Tibial nerve (tissue), 4 donors: Measurements from ENCODE around the gene BAZ2A. TPM values are rescaled to one million over a fixed set of nuclear protein-coding genes. Genes with fewer than 3 reads are reported as not detected.

Experiments
- DNase-seq, 2 donors: peaks; one replicate each; pipeline ENCODE4 v3.0.0-alpha.2; 2019; ENCODE audit warnings: low spot score in 2 of 2
- H3K27ac ChIP-seq, 4 donors: fragments of 200-600 bp; sonication (generic) in 3 of 4; one replicate each; pipeline ENCODE4 v1.5.1; 2017 to 2019; ENCODE audit warnings: mild to moderate bottlenecking in 1 of 4
- H3K27me3 ChIP-seq, 2 donors: fragments of 200-600 bp; sonication (generic) in 1 of 2; one replicate each; pipeline versions ENCODE4 v1.5.1 to v1.6.0; 2017 to 2019
- H3K36me3 ChIP-seq, 3 donors: fragments of 200-600 bp; sonication (generic); one replicate each; pipeline ENCODE4 v1.5.1; 2018 to 2019
- H3K4me1 ChIP-seq, 4 donors: fragments of 200-600 bp; sonication (generic) in 3 of 4; one replicate each; pipeline ENCODE4 v1.5.1; 2017 to 2019
- H3K4me3 ChIP-seq, 4 donors: fragments of 200-600 bp; sonication (generic) in 3 of 4; one replicate each; pipeline ENCODE4 v1.5.1; 2017 to 2019; ENCODE audit warnings: mild to moderate bottlenecking in 1 of 4, moderate library complexity in 1 of 4
- H3K9me3 ChIP-seq, 4 donors: fragments of 200-600 bp; sonication (generic) in 3 of 4; one replicate each; pipeline ENCODE4 v1.5.1; 2017 to 2019
- EP300 ChIP-seq, 2 donors: sonication (generic); formaldehyde crosslinking; IDR thresholded peaks; one replicate each; pipeline ENCODE4 v1.6.1; 2017; ENCODE audit warnings: antibody characterized with exemption in 2 of 2, mild to moderate bottlenecking in 1 of 2
- POLR2A ChIP-seq, 2 donors: fragments of 450-650 bp; IDR thresholded peaks; one replicate each; pipeline ENCODE4 v1.6.1; 2017; ENCODE audit warnings: antibody characterized with exemption in 2 of 2, mild to moderate bottlenecking in 2 of 2, moderate library complexity in 2 of 2
- WGBS, 2 donors: methylation state at CpG; one replicate each; pipeline ENCODE4 v1.1.5; 2018; 5-methylcytosine and 5-hydroxymethylcytosine counted together
- total RNA-seq, 4 donors: library from RNA; depleted of rRNA; stranded (reverse); fragments of >200 nt; gene quantifications; one replicate each; pipeline ENCODE4 v1.1.0, GENCODE V29; 2016
- TF ChIP-seq, protein P1 (sequence below), 5 experiments: fragments of 200-600 bp in 3 of 5; fragments of 450-650 bp in 2 of 5; sonication (generic) in 3 of 5; IDR thresholded peaks; one replicate each; pipeline ENCODE4 v1.5.1; 2016 to 2019; ENCODE audit warnings: antibody characterized with exemption in 5 of 5, mild to moderate bottlenecking in 3 of 5, moderate library complexity in 2 of 5

The BAZ2A gene
- total RNA-seq, 4 donors from 2014 or later, result 117 to 178 (median 159) TPM

DNA sequence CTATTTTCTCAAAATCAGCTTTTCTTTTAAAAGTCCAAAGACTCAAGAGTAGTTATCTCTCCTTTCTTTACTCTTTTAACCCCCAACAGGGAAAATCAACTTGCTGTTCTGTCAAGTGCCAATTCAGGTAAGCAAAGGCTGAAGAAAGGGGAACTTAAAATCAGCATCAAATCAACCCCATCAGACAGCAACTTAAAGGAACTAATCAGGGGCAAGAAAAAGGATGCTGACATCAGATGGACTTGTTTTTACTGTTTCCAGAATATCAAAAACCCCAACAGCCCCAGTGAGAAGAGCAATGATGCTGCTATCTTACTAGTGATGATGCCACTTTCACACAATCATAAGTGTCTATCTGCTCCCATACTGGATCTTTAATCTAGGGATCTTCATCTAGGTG is 3.4 kb downstream of the BAZ2A start:
- TF ChIP-seq, protein P1, sequence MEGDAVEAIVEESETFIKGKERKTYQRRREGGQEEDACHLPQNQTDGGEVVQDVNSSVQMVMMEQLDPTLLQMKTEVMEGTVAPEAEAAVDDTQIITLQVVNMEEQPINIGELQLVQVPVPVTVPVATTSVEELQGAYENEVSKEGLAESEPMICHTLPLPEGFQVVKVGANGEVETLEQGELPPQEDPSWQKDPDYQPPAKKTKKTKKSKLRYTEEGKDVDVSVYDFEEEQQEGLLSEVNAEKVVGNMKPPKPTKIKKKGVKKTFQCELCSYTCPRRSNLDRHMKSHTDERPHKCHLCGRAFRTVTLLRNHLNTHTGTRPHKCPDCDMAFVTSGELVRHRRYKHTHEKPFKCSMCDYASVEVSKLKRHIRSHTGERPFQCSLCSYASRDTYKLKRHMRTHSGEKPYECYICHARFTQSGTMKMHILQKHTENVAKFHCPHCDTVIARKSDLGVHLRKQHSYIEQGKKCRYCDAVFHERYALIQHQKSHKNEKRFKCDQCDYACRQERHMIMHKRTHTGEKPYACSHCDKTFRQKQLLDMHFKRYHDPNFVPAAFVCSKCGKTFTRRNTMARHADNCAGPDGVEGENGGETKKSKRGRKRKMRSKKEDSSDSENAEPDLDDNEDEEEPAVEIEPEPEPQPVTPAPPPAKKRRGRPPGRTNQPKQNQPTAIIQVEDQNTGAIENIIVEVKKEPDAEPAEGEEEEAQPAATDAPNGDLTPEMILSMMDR (IDR thresholded peaks at IDR 0.05), result no peak
- TF ChIP-seq EP300 (IDR thresholded peaks at IDR 0.05) (no peak), POLR2A (IDR thresholded peaks at IDR 0.05) (no peak)
- peak overlapping the region in 1 of 4 donors; percentile 13 for H3K27ac ChIP-seq
- H3K36me3 ChIP-seq, result peaks cover 0 to 5% (median 0%) of the 10 kb centered on the region in 3 donors
- peaks cover 0 to 78% (median 32%) of the 10 kb centered on the region in 4 donors for H3K4me1 ChIP-seq
- H3K4me3 ChIP-seq, result no peak overlapping the region
- DNase-seq, result no peak
- no peaks in the 10 kb centered on the region for H3K9me3 ChIP-seq
- no peaks in the 10 kb centered on the region for H3K27me3 ChIP-seq

DNA sequence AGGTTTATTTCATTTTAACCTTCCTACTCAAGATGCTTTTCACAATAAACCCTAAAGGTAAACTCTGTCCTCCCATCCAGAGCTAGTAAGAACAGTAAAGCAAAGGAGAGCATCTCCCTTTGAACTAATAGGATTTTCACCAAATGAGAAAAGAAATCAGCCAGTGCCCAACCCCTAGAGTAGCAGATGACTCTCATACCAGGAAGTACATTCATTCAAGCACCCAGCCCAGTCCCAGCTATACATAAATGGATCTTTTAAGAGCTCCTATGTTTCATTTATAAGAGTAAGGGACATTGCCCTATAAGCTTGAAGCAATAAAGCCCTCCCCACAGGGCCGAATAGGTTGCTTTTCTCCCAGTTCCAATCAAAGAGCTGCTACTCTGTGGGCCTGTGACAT is 7.6 kb downstream of the BAZ2A start:
- no peaks in the 10 kb centered on the region for H3K9me3 ChIP-seq
- no peak for DNase-seq
- H3K36me3 ChIP-seq, result peaks cover 0 to 37% (median 0%) of the 10 kb centered on the region in 3 donors
- TF ChIP-seq EP300 (IDR thresholded peaks at IDR 0.05), result no peak
- TF ChIP-seq, protein P1 (IDR thresholded peaks at IDR 0.05), result no peak
- TF ChIP-seq POLR2A (IDR thresholded peaks at IDR 0.05), result no peak
- 53 to 78% methylated on average over 1 of the region's 1 CpG for WGBS, 2 donors
- no peak overlapping the region for H3K27ac ChIP-seq
- H3K4me3 ChIP-seq, result no peak overlapping the region
- no peaks in the 10 kb centered on the region for H3K27me3 ChIP-seq
- peaks cover 0 to 91% (median 10%) of the 10 kb centered on the region in 4 donors for H3K4me1 ChIP-seq

DNA sequence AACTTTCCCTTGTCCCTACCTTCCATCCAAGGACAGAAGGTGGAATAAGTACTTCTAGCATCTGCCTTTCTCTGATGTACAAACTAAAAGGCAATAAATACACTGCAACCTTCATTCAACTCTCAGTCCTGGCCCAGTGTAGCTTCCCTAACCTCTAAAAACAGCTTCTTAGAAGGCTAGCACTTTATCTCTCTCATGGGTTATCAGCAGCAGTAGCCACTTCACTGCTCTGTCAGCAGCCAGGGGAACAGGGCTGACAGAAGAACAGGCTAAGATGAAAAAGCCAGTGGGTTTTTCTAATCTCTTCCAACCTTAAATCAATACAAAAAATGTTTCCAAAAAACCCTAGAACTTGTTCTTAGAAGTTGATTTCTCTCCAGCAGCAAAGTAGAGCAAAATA is 13.2 kb downstream of the BAZ2A start:
- peak overlapping the region in 1 of 4 donors; percentile 11 for H3K27ac ChIP-seq
- H3K9me3 ChIP-seq, result no peaks in the 10 kb centered on the region
- TF ChIP-seq POLR2A (IDR thresholded peaks at IDR 0.05), result no peak
- H3K4me1 ChIP-seq, result peaks cover 0 to 51% (median 0%) of the 10 kb centered on the region in 4 donors
- H3K4me3 ChIP-seq, result no peak overlapping the region
- DNase-seq, result no peak
- H3K36me3 ChIP-seq, result peaks cover 10 to 90% (median 30%) of the 10 kb centered on the region in 3 donors
- H3K27me3 ChIP-seq, result no peaks in the 10 kb centered on the region

DNA sequence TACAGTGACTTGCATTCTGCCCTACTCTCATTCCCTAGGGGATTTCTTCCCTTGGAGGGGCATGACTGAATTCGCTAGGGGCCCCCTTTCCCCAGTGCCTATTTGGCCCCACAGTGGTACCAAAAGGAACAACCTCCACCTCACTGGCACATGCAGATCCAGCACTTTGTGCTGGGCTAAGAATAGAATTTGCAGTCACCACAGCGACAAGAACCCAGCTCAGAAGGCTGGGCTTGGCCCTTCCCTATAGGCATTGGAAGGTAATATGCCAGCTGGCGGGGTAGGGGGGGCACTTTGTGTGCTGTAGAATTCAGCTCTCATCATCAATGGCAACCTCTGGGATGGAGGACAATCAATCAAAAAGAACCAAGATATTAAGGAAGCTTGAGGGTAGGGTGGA is 13.9 kb downstream of the BAZ2A start:
- H3K36me3 ChIP-seq, result peaks cover 13 to 92% (median 35%) of the 10 kb centered on the region in 3 donors
- peaks cover 0 to 46% (median 0%) of the 10 kb centered on the region in 4 donors for H3K4me1 ChIP-seq
- no peak overlapping the region for H3K4me3 ChIP-seq
- no peaks in the 10 kb centered on the region for H3K9me3 ChIP-seq
- DNase-seq, result no peak
- TF ChIP-seq EP300 (IDR thresholded peaks at IDR 0.05), result no peak
- TF ChIP-seq POLR2A (IDR thresholded peaks at IDR 0.05), result no peak
- TF ChIP-seq, protein P1 (IDR thresholded peaks at IDR 0.05), result no peak
- 92 to 96% methylated on average over 3 of the region's 3 CpGs for WGBS, 2 donors
- H3K27me3 ChIP-seq, result no peaks in the 10 kb centered on the region
- no peak overlapping the region for H3K27ac ChIP-seq

DNA sequence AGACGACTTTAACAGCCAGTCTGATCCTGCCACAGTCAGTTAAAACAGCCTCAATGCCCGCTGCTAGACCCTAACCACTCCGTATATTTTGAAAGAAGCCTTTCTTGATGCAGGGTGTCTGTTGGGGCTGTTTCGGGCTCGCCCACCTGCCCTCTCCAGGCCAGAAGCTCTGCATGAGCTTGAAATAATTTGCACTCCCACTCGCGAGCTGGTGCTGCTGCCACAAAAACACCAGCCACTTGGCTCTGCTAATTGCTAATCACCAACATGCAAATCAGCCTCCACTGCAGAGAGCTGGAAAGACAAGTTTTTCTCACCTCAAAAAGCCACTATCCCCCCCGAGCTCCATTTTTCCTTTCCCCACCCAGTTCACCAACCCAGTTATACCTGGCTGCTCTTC is 15.5 kb downstream of the BAZ2A start:
- H3K27me3 ChIP-seq, result no peaks in the 10 kb centered on the region
- H3K4me3 ChIP-seq, result no peak overlapping the region
- no peaks in the 10 kb centered on the region for H3K9me3 ChIP-seq
- 54 to 76% methylated on average over 8 of the region's 8 CpGs for WGBS, 2 donors
- DNase-seq, result no peak
- peaks cover 0 to 29% (median 0%) of the 10 kb centered on the region in 4 donors for H3K4me1 ChIP-seq
- peaks cover 16 to 92% (median 50%) of the 10 kb centered on the region in 3 donors for H3K36me3 ChIP-seq
- no peak overlapping the region for H3K27ac ChIP-seq
- TF ChIP-seq EP300 (IDR thresholded peaks at IDR 0.05) (no peak), POLR2A (IDR thresholded peaks at IDR 0.05) (no peak)
- TF ChIP-seq, protein P1 (IDR thresholded peaks at IDR 0.05), result no peak

DNA sequence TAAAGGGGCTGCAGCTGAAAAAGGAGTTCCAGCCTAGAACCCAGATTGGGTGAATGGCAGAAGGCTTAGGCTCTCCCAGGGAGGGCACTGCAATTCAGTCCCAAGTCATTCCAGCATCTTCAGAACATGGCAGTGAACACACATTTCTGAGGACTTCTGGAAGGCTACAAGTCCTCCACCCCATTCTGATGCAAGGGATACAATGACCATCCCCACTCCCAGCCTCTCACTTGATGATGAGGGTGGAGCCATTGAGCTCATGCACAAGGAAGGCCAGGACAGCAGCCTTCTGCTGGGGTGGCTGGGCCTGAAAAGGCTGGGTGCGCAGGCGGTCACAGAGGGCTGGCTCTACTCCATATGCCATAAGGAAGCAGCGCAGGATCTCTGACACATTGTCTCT is 25.8 kb downstream of the BAZ2A start:
- TF ChIP-seq POLR2A (IDR thresholded peaks at IDR 0.05) (no peak), EP300 (IDR thresholded peaks at IDR 0.05) (no peak)
- TF ChIP-seq, protein P1 (IDR thresholded peaks at IDR 0.05), result no peak
- H3K9me3 ChIP-seq, result no peaks in the 10 kb centered on the region
- no peak for DNase-seq

More for the DNA sequence above, 25.8 kb downstream of the BAZ2A start:
- Histone ChIP-seq H3K27ac (no peak overlapping the region), H3K4me1 (no peaks in the 10 kb centered on the region), H3K27me3 (no peaks in the 10 kb centered on the region), H3K36me3 (peaks cover 29 to 100% (median 80%) of the 10 kb centered on the region in 3 donors), H3K4me3 (no peak overlapping the region)
- WGBS, 2 donors, result 91 to 96% methylated on average over 3 of the region's 3 CpGs
